Mesothelial cell of epicardium (in vitro differentiated cells): ENCODE results near the gene MAST1. TPM values are rescaled to one million over a fixed set of nuclear protein-coding genes. Genes with fewer than 3 reads are reported as not detected.

ENCODE experiments used
- DNase-seq, 2 experiments: peaks; one replicate each; pipeline ENCODE4 v3.0.0; 2021; ENCODE audit warnings: low spot score in 2 of 2; ENCODE audit not compliant: unreplicated experiment in 2 of 2
- H3K27ac Mint-ChIP-seq: 2 replicates; pipeline ENCODE4 v1.8.0; 2021; ENCODE audit warnings: mixed read lengths
- H3K27me3 Mint-ChIP-seq: 2 replicates; pipeline ENCODE4 v1.8.0; 2021; ENCODE audit warnings: low read depth, mixed read lengths
- H3K36me3 Mint-ChIP-seq: 2 replicates; pipeline ENCODE4 v1.8.0; 2021; ENCODE audit warnings: mixed read lengths
- H3K4me1 Mint-ChIP-seq: 2 replicates; pipeline ENCODE4 v1.8.0; 2021; ENCODE audit warnings: mixed read lengths
- H3K4me3 Mint-ChIP-seq: 2 replicates; pipeline ENCODE4 v1.8.0; 2021; ENCODE audit warnings: mild to moderate bottlenecking, moderate library complexity, mixed read lengths
- H3K9me3 Mint-ChIP-seq: 2 replicates; pipeline ENCODE4 v1.8.0; 2021; ENCODE audit warnings: mixed read lengths
- total RNA-seq: library from RNA; stranded (reverse); gene quantifications from 3 replicates; pipeline ENCODE4 v1.2.1, GENCODE V29; 2021
- TF ChIP-seq, protein P1 (sequence below): fragments of 200-600 bp; sonication (generic); IDR thresholded peaks from one replicate; pipeline ENCODE4 v1.5.0; 2021; ENCODE audit warnings: antibody characterized with exemption; ENCODE audit not compliant: unreplicated experiment

The MAST1 gene
- total RNA-seq, 1 donor from 2014 or later = 4.0 TPM

DNA sequence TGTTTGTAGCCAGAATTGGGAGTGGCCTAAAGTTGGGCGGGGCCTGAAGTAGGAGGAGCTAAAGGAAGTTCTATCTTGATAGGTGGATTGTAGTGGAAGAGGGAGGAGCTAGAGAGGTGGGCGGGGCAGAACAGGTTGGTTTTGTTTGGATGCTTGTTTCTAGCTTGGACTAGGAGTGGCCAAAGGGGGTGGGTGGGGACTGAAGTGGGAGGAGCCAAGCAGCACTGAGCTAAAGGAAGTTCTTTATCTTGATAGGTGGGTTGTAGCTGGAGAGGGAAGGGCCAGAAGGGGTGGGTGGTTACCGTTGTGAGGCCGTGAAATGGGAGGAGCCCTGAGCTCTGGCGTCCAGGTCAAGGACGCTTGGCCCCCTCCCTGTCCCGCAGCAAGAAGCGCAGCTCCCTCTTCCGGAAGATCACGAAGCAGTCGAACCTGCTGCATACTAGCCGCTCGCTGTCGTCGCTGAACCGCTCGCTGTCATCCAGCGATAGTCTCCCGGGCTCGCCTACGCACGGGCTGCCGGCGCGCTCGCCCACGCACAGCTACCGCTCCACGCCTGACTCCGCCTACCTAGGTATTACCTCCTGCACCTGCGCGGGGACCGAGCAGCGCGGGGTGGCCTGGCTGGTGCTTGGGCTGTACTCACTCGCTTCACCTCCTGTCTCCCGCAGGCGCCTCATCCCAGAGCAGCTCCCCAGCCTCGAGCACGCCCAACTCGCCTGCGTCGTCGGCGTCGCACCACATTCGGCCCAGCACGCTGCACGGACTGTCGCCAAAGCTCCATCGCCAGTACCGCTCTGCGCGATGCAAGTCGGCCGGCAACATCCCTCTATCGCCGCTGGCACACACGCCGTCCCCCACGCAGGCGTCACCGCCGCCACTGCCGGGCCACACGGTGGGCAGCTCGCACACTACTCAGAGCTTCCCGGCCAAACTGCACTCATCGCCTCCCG is 34.9 kb downstream of the MAST1 start:
- DNase-seq = no peak

DNA sequence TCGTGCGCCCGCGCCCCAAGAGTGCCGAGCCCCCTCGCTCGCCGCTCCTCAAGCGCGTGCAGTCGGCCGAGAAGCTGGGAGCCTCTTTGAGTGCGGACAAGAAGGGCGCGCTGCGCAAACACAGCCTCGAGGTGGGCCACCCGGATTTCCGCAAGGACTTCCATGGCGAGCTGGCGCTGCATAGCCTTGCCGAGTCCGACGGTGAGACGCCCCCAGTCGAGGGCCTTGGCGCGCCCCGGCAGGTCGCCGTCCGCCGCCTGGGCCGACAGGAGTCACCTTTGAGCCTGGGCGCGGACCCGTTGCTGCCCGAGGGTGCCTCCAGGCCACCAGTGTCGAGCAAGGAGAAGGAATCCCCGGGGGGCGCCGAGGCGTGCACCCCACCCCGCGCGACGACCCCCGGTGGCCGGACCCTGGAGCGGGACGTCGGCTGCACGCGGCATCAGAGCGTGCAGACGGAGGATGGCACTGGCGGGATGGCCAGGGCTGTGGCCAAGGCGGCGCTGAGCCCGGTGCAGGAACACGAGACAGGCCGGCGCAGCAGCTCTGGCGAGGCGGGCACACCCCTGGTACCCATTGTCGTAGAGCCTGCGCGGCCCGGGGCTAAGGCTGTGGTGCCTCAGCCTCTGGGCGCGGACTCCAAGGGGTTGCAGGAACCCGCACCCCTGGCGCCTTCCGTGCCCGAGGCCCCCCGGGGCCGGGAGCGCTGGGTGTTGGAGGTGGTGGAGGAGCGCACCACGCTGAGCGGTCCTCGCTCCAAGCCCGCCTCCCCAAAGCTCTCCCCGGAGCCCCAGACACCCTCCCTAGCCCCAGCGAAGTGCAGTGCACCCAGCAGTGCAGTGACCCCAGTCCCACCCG is 35.8 kb downstream of the MAST1 start:
- H3K4me3 Mint-ChIP-seq = no peak overlapping the region

More for the DNA sequence above, 34.9 kb downstream of the MAST1 start:
- Mint-ChIP-seq H3K36me3 (peaks cover 21% of the 10 kb centered on the region), H3K4me1 (no peaks in the 10 kb centered on the region), H3K27ac (no peak overlapping the region), H3K27me3 (no peaks in the 10 kb centered on the region), H3K4me3 (no peak overlapping the region), H3K9me3 (peaks cover 5% of the 10 kb centered on the region)
- TF ChIP-seq, protein P1, sequence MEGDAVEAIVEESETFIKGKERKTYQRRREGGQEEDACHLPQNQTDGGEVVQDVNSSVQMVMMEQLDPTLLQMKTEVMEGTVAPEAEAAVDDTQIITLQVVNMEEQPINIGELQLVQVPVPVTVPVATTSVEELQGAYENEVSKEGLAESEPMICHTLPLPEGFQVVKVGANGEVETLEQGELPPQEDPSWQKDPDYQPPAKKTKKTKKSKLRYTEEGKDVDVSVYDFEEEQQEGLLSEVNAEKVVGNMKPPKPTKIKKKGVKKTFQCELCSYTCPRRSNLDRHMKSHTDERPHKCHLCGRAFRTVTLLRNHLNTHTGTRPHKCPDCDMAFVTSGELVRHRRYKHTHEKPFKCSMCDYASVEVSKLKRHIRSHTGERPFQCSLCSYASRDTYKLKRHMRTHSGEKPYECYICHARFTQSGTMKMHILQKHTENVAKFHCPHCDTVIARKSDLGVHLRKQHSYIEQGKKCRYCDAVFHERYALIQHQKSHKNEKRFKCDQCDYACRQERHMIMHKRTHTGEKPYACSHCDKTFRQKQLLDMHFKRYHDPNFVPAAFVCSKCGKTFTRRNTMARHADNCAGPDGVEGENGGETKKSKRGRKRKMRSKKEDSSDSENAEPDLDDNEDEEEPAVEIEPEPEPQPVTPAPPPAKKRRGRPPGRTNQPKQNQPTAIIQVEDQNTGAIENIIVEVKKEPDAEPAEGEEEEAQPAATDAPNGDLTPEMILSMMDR = no peak

DNA sequence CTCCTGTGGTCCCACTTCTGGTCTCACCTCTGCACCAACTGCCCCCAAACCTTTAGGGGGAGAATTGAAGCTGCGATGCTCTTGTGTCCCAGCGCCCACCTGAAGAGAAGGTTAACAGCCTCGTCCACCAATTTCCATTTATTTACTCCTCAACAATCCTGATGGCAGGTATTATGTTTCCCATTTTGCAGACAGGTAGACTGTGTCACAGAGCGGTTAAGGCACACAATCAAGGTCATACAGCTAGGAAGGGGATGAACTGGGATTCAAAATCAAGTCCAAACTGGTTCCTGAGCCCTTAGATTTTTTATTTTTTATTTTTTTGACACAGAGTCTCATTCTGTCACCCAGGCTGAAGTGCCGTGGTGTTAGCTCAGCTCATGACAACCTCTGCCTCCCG is 36.8 kb downstream of the MAST1 start:
- TF ChIP-seq, protein P1 = no peak
- peaks cover 21% of the 10 kb centered on the region for H3K36me3 Mint-ChIP-seq
- H3K9me3 Mint-ChIP-seq = peaks cover 5% of the 10 kb centered on the region
- no peak overlapping the region for H3K4me3 Mint-ChIP-seq
- H3K27ac Mint-ChIP-seq = no peak overlapping the region
- no peaks in the 10 kb centered on the region for H3K27me3 Mint-ChIP-seq
- H3K4me1 Mint-ChIP-seq = no peaks in the 10 kb centered on the region
- no peak for DNase-seq

More for the DNA sequence above, 35.8 kb downstream of the MAST1 start:
- Mint-ChIP-seq H3K27ac (no peak overlapping the region), H3K9me3 (peaks cover 5% of the 10 kb centered on the region), H3K36me3 (peaks cover 21% of the 10 kb centered on the region), H3K4me1 (no peaks in the 10 kb centered on the region), H3K27me3 (no peaks in the 10 kb centered on the region)
- TF ChIP-seq, protein P1 = no peak
- no peak for DNase-seq

- peak overlapping the region; percentile 79 for H3K4me3 Mint-ChIP-seq
- H3K27ac Mint-ChIP-seq = peak overlapping the region; percentile 67
- H3K4me1 Mint-ChIP-seq = peaks cover 9% of the 10 kb centered on the region
- H3K36me3 Mint-ChIP-seq = peaks cover 2% of the 10 kb centered on the region
- H3K9me3 Mint-ChIP-seq = peaks cover 4% of the 10 kb centered on the region
- TF ChIP-seq, protein P1 = no peak
- DNase-seq = peak in 1 of 2 experiments; percentile 53
- H3K27me3 Mint-ChIP-seq = peaks cover 26% of the 10 kb centered on the region
Measured at GRCh38 chr19:12880551-12881171, 42.3 kb downstream of the MAST1 start.

GRCh38 chr19:12881172-12881808 is 43.0 kb downstream of the MAST1 start, which contains the start of gene DNASE2:
DNASE2 (minus strand) TSS chr19:12881449; CDS start chr19:12881375, 74 bp downstream.
- DNase-seq = peak; percentile 77 to 86
- peak within 1 kb of the TSS; percentile 83 for H3K27ac Mint-ChIP-seq
- peaks cover 30% of the 10 kb centered on the region for H3K27me3 Mint-ChIP-seq
- TF ChIP-seq, protein P1 = no peak
- H3K9me3 Mint-ChIP-seq = peaks cover 4% of the 10 kb centered on the region
- H3K4me3 Mint-ChIP-seq = peak within 1 kb of the TSS; percentile 79
- peaks cover 2% of the 10 kb centered on the region for H3K36me3 Mint-ChIP-seq
- peaks cover 10% of the 10 kb centered on the region for H3K4me1 Mint-ChIP-seq
